T-helper 9 cell (primary cell): ENCODE data around the gene TAS2R38.
"Not testable (repeated sequence)": the region's sequence is repeated elsewhere in the genome, so short reads cannot be mapped to it uniquely, and the experiment has no call there.

Source experiments
- DNase-seq: peaks from one replicate; pipeline ENCODE4 v3.0.0-alpha.2; 2020
- total RNA-seq, 2 donors: gene quantifications; one replicate each; lab custom pipeline; 2026; lab: John Stamatoyannopoulos, UW

Gene TAS2R38
- 0 reads per million in 2 donors for total RNA-seq

DNA sequence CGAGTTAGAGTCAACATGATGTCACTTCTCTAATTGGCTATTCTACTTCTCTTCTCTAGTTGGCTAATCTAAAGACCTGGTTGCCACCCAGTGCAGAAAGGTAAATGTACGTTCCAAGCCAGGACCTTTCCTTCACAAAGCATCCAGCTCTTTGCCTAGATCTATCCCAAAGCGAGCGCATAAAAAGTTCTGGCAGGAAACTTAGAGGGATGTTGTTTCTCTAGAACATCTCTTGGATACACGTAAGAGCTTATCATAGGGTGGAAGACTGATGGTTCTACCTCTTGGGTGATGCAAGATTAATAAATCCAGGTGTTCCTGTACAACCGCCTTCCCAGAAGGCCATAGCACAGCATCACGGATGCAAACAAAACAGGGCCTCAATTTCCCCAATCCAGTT, at the start of gene TAS2R38:
TSS of gene TAS2R38 (minus strand) at position 101 of the 400 bp plus-strand sequence. CDS start at position 17, 84 bp downstream.
- DNase-seq = no peak

- no peak for DNase-seq
Observed at GRCh38 chr7:142018154-142018553, 44.6 kb upstream of the TAS2R38 start.

- DNase-seq = no peak
Observed at GRCh38 chr7:142017451-142017850, 43.9 kb upstream of the TAS2R38 start.

DNA sequence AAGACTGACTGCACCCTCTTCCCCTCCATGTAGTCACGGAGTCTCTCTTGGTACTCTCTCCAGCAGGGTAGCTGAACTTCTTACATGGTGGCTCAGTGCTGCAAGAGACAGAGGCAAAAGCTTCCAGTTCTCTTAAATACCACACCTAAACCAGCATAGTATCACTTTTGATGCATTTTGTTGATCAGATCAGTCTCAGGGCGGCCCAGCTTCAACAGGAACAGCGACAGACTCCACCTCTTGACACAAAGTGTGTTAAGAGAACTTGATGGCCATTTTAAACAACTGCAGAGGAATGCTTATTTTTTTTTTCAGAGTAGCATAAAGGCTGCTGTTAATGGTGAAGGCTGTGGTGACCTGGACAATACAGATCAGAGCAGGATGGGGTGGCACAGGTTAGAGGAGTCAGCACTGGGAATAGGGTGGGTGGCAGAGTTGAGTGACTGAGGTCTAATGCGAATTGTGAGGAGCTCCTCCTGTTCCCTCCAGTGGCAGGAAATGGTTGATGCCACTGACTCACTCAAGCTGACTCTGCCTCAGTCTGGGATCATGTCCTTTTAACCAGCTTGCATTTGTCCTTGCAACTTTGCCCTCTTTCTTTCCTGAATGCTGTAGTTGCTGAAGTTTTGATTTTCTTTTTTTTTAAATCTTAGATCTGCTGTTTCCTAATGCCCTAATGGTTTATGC, 39.4 kb upstream of the TAS2R38 start:
- no peak for DNase-seq

DNA sequence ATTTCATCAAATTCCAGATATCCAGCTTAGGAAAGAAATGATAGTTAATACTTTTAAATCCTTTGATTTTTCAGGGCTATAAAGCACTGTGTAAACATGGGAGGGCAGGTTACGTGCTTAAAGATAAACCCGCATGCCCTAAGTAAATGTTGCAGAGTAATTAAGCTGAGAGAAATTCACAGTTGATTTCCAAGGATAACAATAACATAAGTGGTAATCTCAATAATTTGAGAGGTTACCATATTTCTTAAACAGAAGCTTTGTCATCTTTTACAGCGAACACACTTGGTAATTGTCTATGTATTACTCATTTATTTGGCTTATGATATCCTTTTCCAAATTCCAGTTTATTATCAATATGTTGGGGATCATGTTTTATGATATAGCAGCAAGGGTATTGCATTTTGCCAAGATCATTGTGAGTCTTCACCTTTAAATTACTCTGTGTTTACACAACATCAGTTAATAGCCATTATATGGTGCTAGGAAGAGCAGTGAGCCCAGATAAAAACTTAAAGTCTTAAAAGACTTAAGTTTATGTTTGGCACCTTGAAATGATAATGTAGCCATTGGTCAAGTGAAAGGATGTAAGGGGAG, 37.5 kb upstream of the TAS2R38 start:
- no peak for DNase-seq

- DNase-seq = no peak
Observed at GRCh38 chr7:142009187-142009586, 35.6 kb upstream of the TAS2R38 start.

DNA sequence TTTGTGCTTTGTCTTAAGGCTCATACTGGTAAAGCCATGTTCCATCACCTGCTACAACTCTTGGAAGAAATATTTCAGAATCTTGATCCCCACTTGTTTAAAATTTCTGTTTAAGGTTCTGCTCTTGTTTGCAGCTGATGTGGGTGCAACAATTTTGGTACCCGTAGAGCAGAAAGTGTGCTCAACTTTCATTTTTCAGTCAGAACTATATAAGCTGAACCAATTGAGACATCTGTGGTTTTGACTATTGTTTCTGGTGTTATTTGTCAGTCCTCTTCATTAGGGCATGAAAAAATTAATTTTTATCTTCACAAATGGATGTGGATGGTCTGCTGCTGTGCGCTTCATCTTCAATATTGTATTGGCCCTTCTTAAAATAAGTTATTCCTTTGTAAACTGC, 33.0 kb upstream of the TAS2R38 start:
- no peak for DNase-seq

GRCh38 chr7:142002179-142002578, 28.6 kb upstream of the TAS2R38 start:
- DNase-seq = no peak

- no peak for DNase-seq
Observed at GRCh38 chr7:142001163-142001874, 27.7 kb upstream of the TAS2R38 start.

DNA sequence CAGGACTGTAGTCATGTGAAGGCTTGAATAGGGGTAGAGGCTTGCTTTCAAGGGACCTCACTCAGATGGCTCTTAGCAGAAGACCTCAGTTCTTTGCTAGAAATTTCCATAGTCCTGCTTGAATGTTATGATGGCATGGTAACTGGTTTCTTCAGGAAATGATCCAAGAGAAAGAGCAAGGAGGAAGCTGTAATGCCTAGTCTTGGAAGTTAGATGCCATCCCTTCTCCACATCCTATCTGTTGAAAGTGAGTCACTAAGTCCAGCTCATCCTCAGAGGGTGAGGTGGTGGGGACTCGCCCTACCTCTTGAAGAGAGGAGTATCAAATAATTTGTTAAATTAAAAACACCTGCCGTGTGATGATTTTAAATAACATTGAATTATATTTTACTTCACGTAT, 26.7 kb upstream of the TAS2R38 start:
- DNase-seq = no peak

DNA sequence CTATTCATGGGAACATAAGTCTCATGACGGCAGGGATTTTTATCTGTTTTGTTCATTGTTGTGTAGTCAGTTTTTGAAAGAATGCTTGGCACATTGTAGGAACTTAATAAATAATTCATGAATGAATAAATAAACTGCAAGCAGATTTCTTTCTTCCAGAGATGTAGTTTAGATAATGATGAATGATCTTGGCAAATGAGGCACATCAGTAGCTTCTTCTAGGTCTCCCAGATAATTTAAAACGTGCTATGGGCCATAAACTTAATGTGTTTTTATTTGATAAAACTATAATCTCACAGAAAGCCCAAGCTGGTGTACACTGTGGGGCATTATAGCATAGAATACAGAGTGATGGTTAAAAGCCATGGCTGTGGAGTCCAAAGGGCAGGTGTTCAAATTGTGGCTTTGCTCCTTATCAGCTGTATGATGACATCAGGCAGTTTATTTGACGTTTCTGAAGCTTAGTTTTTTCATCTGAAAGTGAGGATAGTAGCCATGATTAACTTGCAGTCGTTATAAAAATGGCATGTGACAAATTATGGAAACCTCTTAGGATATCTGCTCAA, 25.6 kb upstream of the TAS2R38 start:
- DNase-seq = no peak

DNA sequence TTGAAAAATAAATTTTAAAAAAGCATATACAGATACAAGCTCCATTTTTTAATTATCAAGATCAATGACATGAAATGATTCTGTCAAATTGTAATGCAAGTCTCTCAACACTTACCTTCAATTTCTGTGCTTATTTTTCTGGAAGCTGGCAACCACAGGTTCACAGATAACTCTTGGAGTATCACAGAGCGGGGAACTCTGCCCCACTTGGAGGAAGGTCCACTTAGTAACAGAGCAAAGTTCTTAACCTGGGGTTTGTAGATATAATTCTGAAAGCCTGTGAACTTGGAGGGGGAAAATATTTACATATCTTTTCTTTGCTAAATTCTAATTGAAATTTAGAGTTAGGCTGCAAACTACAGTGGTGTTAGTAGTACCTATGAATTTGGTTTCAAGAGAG, 19.8 kb upstream of the TAS2R38 start:
- no peak for DNase-seq

DNA sequence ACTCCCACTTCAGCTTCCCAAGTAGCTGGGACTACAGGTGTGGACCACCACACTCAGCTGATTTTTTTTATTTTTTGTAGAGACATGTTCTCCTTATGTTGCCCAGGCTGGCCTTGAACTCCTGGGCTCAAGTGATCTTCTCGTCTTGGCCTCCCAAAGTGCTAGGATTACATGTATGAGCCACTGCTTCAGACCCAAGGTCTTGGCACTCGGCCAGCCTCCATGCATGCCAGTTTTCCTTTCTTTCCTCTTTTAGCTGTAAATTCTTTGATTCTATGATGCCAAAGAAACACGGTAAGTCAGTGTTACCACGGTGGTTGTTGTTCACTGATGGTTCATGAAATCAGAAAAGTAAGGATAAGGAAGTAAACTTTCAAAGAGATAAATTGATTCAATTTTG, 19.1 kb upstream of the TAS2R38 start:
- no peak for DNase-seq

- DNase-seq = no peak
Observed at GRCh38 chr7:141992156-141992555, 18.6 kb upstream of the TAS2R38 start.

DNA sequence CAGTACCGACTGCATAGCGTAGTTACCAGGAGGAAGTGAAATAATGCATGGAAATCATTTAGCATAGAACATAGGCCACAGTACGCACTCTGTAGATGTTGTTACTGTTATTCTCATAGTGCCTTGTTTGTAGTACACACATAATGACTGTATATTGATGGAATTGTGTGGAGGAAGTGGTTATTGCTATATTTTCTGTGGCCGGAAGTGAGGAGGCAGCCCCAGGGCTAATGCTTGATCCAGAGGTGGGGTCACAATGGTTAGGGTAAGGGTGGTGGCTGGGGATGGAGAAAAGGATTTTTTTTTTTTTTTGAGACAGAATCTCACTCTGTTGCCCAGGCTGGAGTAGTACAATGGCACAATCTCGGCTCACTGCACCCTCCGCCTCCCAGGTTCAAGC, 17.6 kb upstream of the TAS2R38 start:
- no peak for DNase-seq

DNA sequence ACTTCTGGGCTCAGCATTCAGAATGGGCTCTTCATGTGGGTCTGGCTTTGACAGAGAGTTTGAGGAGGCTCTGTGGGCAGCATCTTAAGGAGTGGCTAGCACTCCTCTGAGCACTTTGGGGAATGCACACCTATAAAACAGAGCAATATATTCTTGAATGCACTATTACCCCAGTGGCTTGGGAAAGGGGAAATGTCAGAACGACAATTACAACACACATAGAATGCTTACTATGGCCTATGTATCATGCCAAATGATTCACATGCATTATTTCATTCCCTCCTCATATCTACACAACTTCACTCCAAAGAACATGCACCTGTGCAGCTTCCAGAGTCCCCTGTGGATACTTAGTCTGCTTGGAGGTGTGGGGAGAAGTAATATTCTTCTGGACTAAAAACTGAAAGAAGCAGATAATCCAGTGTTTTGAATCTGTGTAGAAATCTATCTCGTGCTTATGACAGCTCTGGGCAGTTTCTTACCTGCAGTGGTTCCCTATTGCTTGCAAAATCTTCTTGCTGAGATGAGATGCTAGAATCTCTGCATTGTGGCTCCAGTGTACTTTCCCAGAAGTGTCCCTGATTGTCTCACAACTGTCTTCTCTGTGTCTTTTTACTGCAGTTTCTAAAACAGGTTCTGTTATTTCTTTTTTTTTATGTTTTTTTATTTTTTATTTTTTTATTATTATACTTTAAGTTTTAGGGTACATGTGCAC, 16.6 kb upstream of the TAS2R38 start:
- DNase-seq = no peak

DNA sequence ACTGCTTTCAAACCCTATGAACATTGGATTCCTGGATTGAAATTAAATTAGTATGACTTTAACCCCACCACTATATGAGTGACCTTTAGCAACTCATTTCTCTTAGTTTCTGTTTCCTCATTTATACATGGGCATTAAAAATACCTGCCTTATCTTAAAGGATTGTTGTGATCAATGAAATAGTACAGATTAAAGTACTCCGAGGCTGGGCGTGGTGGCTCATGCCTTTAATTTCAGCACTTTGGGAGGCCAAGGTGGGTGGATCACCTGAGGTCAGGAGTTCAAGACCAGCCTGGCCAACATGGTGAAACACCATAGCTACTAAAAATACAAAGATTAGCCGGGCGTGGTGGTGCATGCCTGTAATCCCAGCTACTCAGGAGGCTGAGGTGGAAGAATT, 14.2 kb upstream of the TAS2R38 start:
- DNase-seq = not testable (repeated sequence)

- DNase-seq = no peak
Observed at GRCh38 chr7:141986923-141987322, 13.3 kb upstream of the TAS2R38 start.

GRCh38 chr7:141985926-141986325, 12.4 kb upstream of the TAS2R38 start:
- not testable (repeated sequence) for DNase-seq

DNA sequence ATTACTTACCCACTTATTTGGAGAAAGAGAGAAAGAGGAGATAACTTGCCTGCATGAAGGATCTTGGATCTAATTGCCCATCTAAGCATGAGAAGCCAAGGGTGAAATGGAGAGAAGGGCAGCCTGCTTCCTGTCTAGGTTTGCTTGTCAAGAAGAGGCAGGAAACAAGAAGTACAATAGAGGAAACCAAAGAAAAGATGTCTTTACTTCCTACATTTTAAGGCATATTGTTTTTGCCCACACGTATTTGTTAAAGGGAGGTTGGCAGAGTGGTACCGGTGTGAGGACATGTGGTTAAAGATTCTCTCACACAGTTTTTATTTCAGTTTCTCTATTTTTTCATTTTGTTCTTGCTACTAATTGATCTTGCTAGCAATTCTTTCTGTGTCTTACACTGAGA, 6.0 kb upstream of the TAS2R38 start:
- no peak for DNase-seq

- DNase-seq = no peak
Observed at GRCh38 chr7:141978351-141978750, 4.8 kb upstream of the TAS2R38 start.

DNA sequence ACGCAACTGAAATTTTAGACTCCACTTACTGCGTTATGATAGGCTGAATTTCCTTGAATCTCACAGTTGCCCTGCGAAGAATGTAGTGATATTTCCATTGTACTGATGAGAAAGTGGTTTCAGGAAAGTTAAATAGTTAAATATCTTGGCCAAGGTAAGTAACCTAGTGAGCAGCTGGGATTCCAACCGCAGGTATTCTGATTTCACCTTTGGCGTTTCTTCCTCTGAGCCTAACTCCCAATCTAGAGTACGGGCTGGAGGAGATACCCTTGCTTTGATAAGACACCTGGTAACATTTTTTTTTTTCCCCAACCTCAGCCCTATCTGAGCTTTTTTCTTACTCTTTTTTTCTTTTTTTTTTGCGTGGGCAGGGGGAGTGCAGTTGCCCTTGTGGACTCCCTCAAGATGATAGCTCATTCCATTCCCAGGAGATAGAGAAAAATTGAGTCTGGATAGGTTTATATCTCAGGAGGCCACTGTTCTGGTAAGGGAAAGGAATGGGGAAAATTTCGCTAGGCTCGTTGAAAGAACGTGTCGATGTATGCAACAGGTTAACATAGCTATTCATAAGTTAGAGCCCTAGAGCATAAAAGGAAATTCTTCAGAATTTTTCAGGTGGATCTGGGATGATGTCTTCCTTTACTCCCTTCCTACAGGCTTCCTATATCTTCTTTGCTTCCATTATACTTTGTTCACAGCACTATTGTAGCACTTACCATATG, 3.1 kb upstream of the TAS2R38 start:
- DNase-seq = no peak
